Gastrocnemius medialis (tissue), 4 donors: ENCODE results near the gene HSP90B1.

ENCODE experiments used
- CTCF ChIP-seq, 5 experiments: fragments of 450-650 bp in 3 of 5; fragments of 200-600 bp in 2 of 5; sonication (generic) in 2 of 5; IDR thresholded peaks in 4 of 5; conservative IDR thresholded peaks in 1 of 5; 1 replicate in 4 of 5; 2 replicates in 1 of 5; pipeline ENCODE4 v1.5.1; 2016 to 2019; ENCODE audit warnings: antibody characterized with exemption in 5 of 5, mild to moderate bottlenecking in 3 of 5, moderate library complexity in 3 of 5
- POLR2A ChIP-seq, 2 donors: fragments of 450-650 bp; IDR thresholded peaks; one replicate each; pipeline ENCODE4 v1.6.1; 2017; ENCODE audit warnings: antibody characterized with exemption in 2 of 2, mild to moderate bottlenecking in 2 of 2, moderate library complexity in 2 of 2

DNA sequence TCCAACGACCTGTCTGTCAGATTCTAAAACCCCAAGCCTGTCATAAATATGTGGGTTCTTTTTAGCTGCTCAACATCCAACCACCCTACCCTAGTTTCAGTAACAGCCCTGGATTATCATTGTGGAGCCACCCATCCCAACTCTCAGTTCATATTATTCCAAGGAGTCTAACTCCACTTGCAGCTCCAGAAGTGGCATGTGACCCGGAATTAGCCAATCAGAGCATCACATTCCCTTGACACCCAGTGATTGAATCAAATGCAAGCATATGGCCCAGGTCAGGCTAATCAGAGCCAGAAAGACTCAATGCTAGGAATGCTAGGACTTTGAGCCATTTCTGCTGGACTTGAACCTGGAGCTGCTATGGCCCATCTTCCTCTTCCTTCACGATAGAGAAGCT is 17.1 kb upstream of the HSP90B1 start:
- TF ChIP-seq POLR2A (IDR thresholded peaks at IDR 0.05) (no peak), CTCF (IDR thresholded peaks at IDR 0.05 in 4 of 5, conservative IDR thresholded peaks at IDR 0.05 in 1 of 5) (no peak)
